Glutamatergic neuron (in vitro differentiated cells): ENCODE data around the gene USP30. TPM values are rescaled to one million over a fixed set of nuclear protein-coding genes. Genes with fewer than 3 reads are reported as not detected.

Source experiments
- DNase-seq: peaks from one replicate; pipeline ENCODE4 v3.0.0; 2022
- H3K27ac Mint-ChIP-seq: one replicate; pipeline ENCODE4 v1.8.0; 2020; ENCODE audit warnings: mild to moderate bottlenecking, mixed read lengths, inconsistent platforms; ENCODE audit not compliant: unreplicated experiment
- H3K27me3 Mint-ChIP-seq: one replicate; pipeline ENCODE4 v1.8.0; 2020; ENCODE audit warnings: mild to moderate bottlenecking, moderate library complexity, mixed read lengths, inconsistent platforms; ENCODE audit not compliant: unreplicated experiment
- H3K36me3 Mint-ChIP-seq: one replicate; pipeline ENCODE4 v1.8.0; 2020; ENCODE audit warnings: mild to moderate bottlenecking, mixed read lengths, inconsistent platforms; ENCODE audit not compliant: unreplicated experiment
- H3K4me1 Mint-ChIP-seq: one replicate; pipeline ENCODE4 v1.8.0; 2020; ENCODE audit warnings: mild to moderate bottlenecking, low read depth, mixed read lengths, inconsistent platforms; ENCODE audit not compliant: unreplicated experiment
- H3K4me3 Mint-ChIP-seq: one replicate; pipeline ENCODE4 v1.8.0; 2020; ENCODE audit warnings: mild to moderate bottlenecking, mixed read lengths, inconsistent platforms; ENCODE audit not compliant: unreplicated experiment
- H3K9me3 Mint-ChIP-seq: one replicate; pipeline ENCODE4 v1.8.0; 2020; ENCODE audit warnings: mild to moderate bottlenecking, moderate library complexity, mixed read lengths, inconsistent platforms; ENCODE audit not compliant: unreplicated experiment
- CTCF ChIP-seq: fragments of 200-600 bp; sonication (generic); IDR thresholded peaks from one replicate; pipeline ENCODE4 v1.5.0; 2021; ENCODE audit not compliant: partially characterized antibody, unreplicated experiment
- total RNA-seq: library from RNA; stranded (reverse); fragmentation: NEBNext Ultra II Directional; extraction: Animal tissue kit (Norgen Biotek cat#: 25700); gene quantifications from one replicate; pipeline ENCODE4 v1.2.1, GENCODE V29; 2021; ENCODE audit not compliant: unreplicated experiment

USP30 gene
- total RNA-seq, 1 donor from 2014 or later: 14.4 TPM

- no peaks in the 10 kb centered on the region for H3K27me3 Mint-ChIP-seq
- no peaks in the 10 kb centered on the region for H3K36me3 Mint-ChIP-seq
- H3K4me1 Mint-ChIP-seq: peaks cover 6% of the 10 kb centered on the region
Measured at GRCh38 chr12:109088818-109089217, 36.4 kb downstream of the USP30 start.

GRCh38 chr12:109089683-109090082 is 37.3 kb downstream of the USP30 start:
- TF ChIP-seq CTCF: no peak
- DNase-seq: no peak
- Mint-ChIP-seq H3K27me3 (no peaks in the 10 kb centered on the region), H3K27ac (no peak overlapping the region), H3K36me3 (no peaks in the 10 kb centered on the region), H3K9me3 (peaks cover 5% of the 10 kb centered on the region), H3K4me1 (peaks cover 6% of the 10 kb centered on the region), H3K4me3 (no peak overlapping the region)

More at GRCh38 chr12:109088818-109089217, 36.4 kb downstream of the USP30 start:
- TF ChIP-seq CTCF: no peak
- Mint-ChIP-seq H3K9me3 (peaks cover under 1% of the 10 kb centered on the region), H3K27ac (no peak overlapping the region), H3K4me3 (no peak overlapping the region)
- no peak for DNase-seq

- Mint-ChIP-seq H3K27ac (no peak overlapping the region), H3K27me3 (peaks cover 2% of the 10 kb centered on the region), H3K9me3 (peaks cover 5% of the 10 kb centered on the region), H3K4me1 (peaks cover 6% of the 10 kb centered on the region), H3K36me3 (no peaks in the 10 kb centered on the region), H3K4me3 (peak overlapping the region; percentile 84)
- TF ChIP-seq CTCF: no peak
- no peak for DNase-seq
Measured at GRCh38 chr12:109092497-109093021, 40.2 kb downstream of the USP30 start.

- H3K4me1 Mint-ChIP-seq: peaks cover 6% of the 10 kb centered on the region
- DNase-seq: peak; percentile 94
- peak within 1 kb of the TSS; percentile 84 for H3K4me3 Mint-ChIP-seq
- peaks cover 2% of the 10 kb centered on the region for H3K27me3 Mint-ChIP-seq
- TF ChIP-seq CTCF: peak; percentile 92
- H3K9me3 Mint-ChIP-seq: peaks cover 5% of the 10 kb centered on the region
- H3K27ac Mint-ChIP-seq: no peak within 1 kb of the TSS
- H3K36me3 Mint-ChIP-seq: no peaks in the 10 kb centered on the region
Measured at GRCh38 chr12:109093022-109093918, 40.9 kb downstream of the USP30 start, which contains the start of gene ALKBH2. Gene ALKBH2 (minus strand): TSS chr12:109093472. CDS start chr12:109092786, 686 bp downstream.

GRCh38 chr12:109097140-109097434 is 44.7 kb downstream of the USP30 start:
- peaks cover 5% of the 10 kb centered on the region for H3K9me3 Mint-ChIP-seq
- no peak for TF ChIP-seq CTCF
- peak overlapping the region; percentile 98 for H3K4me3 Mint-ChIP-seq
- peaks cover 23% of the 10 kb centered on the region for H3K4me1 Mint-ChIP-seq
- H3K27me3 Mint-ChIP-seq: peaks cover 2% of the 10 kb centered on the region
- H3K27ac Mint-ChIP-seq: no peak overlapping the region
- DNase-seq: no peak
- H3K36me3 Mint-ChIP-seq: no peaks in the 10 kb centered on the region
